K562 (cell line): ENCODE results near the gene ZNF484.

Experiments used
- CREM ChIP-seq: IDR thresholded peaks from 2 replicates; pipeline ENCODE4 v1.6.1; 2014; ENCODE audit warnings: antibody characterized with exemption, low read depth
- EZH2 ChIP-seq: IDR thresholded peaks from 2 replicates; pipeline ENCODE4 v1.6.1; 2012; ENCODE audit warnings: low read depth, mild to moderate bottlenecking, inconsistent platforms, low read length, borderline replicate concordance
- FOXK2 ChIP-seq, 2 experiments: fragments of 450-650 bp; IDR thresholded peaks in 1 of 2; conservative IDR thresholded peaks in 1 of 2; 2 replicates each; pipeline ENCODE4 v1.6.1; 2016; ENCODE audit warnings: low read depth in 2 of 2, mild to moderate bottlenecking in 1 of 2
- FOXO4 ChIP-seq: fragments of 450-650 bp; formaldehyde crosslinking; IDR thresholded peaks from 2 replicates; pipeline ENCODE4 v1.4.0; 2020; ENCODE audit warnings: mild to moderate bottlenecking, moderate library complexity
- GATA2 ChIP-seq: sonication (generic); formaldehyde crosslinking; IDR thresholded peaks from 2 replicates; pipeline ENCODE4 v1.4.0; 2020; ENCODE audit warnings: mild to moderate bottlenecking, missing genetic modification reagents
- POLR2A ChIP-seq: fragments of 450-650 bp; conservative IDR thresholded peaks from 2 replicates; pipeline ENCODE4 v1.6.1; 2016
- POLR2B ChIP-seq: fragments of 450-650 bp; IDR thresholded peaks from 2 replicates; pipeline ENCODE4 v1.6.1; 2018; ENCODE audit warnings: low read depth; ENCODE audit not compliant: partially characterized antibody
- SREBF2 ChIP-seq: sonication (generic); formaldehyde crosslinking; IDR thresholded peaks from 2 replicates; pipeline ENCODE4 v1.4.0; 2020; ENCODE audit warnings: mild to moderate bottlenecking, missing genetic modification reagents
- ZNF232 ChIP-seq: sonication (generic); formaldehyde crosslinking; IDR thresholded peaks from 2 replicates; pipeline ENCODE4 v1.8.0; 2022; ENCODE audit warnings: mild to moderate bottlenecking, missing genetic modification reagents
- ZNF561 ChIP-seq: fragments of 450-650 bp; formaldehyde crosslinking; conservative IDR thresholded peaks from 2 replicates; pipeline ENCODE4 v1.4.0; 2020; ENCODE audit warnings: mild to moderate bottlenecking, moderate library complexity
- ZNF830 ChIP-seq: fragments of 250-450 bp; sonication (Bioruptor Pico); IDR thresholded peaks from 2 replicates; pipeline ENCODE4 v1.5.0; 2021; ENCODE audit warnings: mild to moderate bottlenecking
- ZSCAN29 ChIP-seq: fragments of 450-650 bp; IDR thresholded peaks from 2 replicates; pipeline ENCODE4 v1.6.1; 2017
- TF ChIP-seq, protein P1 (sequence below), 3 experiments: IDR thresholded peaks in 2 of 3; conservative IDR thresholded peaks in 1 of 3; 2 replicates each; pipeline ENCODE4 v1.5.1; 2011 to 2012; ENCODE audit warnings: low read length in 3 of 3, mild to moderate bottlenecking in 3 of 3, control low read depth in 2 of 3, improper control_type of control experiment in 1 of 3, inconsistent platforms in 1 of 3, low read depth in 1 of 3, mixed read lengths in 1 of 3, moderate library complexity in 1 of 3; ENCODE audit not compliant: insufficient read depth in 2 of 3

GRCh38 chr9:92846662-92847145 lies 31.1 kb downstream of the ZNF484 start:
- no peak for TF ChIP-seq ZNF561 (CRISPR knock-in tag)
- no peak for TF ChIP-seq POLR2A
- no peak for TF ChIP-seq GATA2 (CRISPR knock-in tag)
- no peak for TF ChIP-seq POLR2B
- no peak for TF ChIP-seq SREBF2 (CRISPR knock-in tag)
- no peak for TF ChIP-seq CREM
- no peak for TF ChIP-seq ZSCAN29
- TF ChIP-seq FOXK2 (conservative IDR thresholded peaks at IDR 0.05 in 1 of 2, IDR thresholded peaks at IDR 0.05 in 1 of 2; ENCODE audit: low read depth in 2 of 2): no peak
- TF ChIP-seq EZH2: no peak
- no peak for TF ChIP-seq ZNF232 (CRISPR knock-in tag)
- TF ChIP-seq, protein P1, sequence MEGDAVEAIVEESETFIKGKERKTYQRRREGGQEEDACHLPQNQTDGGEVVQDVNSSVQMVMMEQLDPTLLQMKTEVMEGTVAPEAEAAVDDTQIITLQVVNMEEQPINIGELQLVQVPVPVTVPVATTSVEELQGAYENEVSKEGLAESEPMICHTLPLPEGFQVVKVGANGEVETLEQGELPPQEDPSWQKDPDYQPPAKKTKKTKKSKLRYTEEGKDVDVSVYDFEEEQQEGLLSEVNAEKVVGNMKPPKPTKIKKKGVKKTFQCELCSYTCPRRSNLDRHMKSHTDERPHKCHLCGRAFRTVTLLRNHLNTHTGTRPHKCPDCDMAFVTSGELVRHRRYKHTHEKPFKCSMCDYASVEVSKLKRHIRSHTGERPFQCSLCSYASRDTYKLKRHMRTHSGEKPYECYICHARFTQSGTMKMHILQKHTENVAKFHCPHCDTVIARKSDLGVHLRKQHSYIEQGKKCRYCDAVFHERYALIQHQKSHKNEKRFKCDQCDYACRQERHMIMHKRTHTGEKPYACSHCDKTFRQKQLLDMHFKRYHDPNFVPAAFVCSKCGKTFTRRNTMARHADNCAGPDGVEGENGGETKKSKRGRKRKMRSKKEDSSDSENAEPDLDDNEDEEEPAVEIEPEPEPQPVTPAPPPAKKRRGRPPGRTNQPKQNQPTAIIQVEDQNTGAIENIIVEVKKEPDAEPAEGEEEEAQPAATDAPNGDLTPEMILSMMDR (IDR thresholded peaks at IDR 0.05 in 2 of 3, conservative IDR thresholded peaks at IDR 0.05 in 1 of 3; ENCODE audit: insufficient read depth in 2 of 3, low read depth in 1 of 3, low read length in 3 of 3): no peak
- no peak for TF ChIP-seq ZNF830 (CRISPR knock-in tag)
- no peak for TF ChIP-seq FOXO4 (CRISPR knock-in tag)
